SK-N-SH (cell line): ENCODE results near the gene ING1. TPM values are rescaled to one million over a fixed set of nuclear protein-coding genes. Genes with fewer than 3 reads are reported as not detected.

Experiments
- CTCF ChIA-PET: fragments of 300-600, 350-600 bp; formaldehyde crosslinking; extraction: SDS; loops from one replicate; lab custom pipeline; 2021; lab: Yijun Ruan, JAX
- POLR2A ChIA-PET: fragments of 350-600 bp; sonication (Branson Sonifier 250); formaldehyde crosslinking; extraction: SDS; loops from one replicate; lab custom pipeline; 2020; ENCODE audit warnings: antibody characterized with exemption, inconsistent platforms; lab: Yijun Ruan, JAX
- DNase-seq: peaks from one replicate; pipeline ENCODE4 v3.0.0; 2012
- H2AFZ ChIP-seq: fragments of 200-600 bp; sonication (generic); 2 replicates; pipeline ENCODE4 v1.8.1; 2016; ENCODE audit warnings: antibody characterized with exemption, mild to moderate bottlenecking, low read depth
- H3F3A ChIP-seq: fragments of 200-600 bp; sonication (generic); replicated peaks from 2 replicates; pipeline ENCODE3; 2016; ENCODE audit warnings: antibody characterized with exemption, mild to moderate bottlenecking; ENCODE audit not compliant: insufficient read depth
- H3K27ac ChIP-seq, 2 experiments: fragments of 200-500 bp in 1 of 2; fragments of 200-600 bp in 1 of 2; sonication (Bioruptor generic) in 1 of 2; sonication (generic), shearing (Covaris generic) in 1 of 2; 2 replicates each; pipeline versions ENCODE4 v1.5.1 to v1.6.1; 2014 to 2016; ENCODE audit warnings: low read depth in 2 of 2, inconsistent platforms in 1 of 2, low read length in 1 of 2, mild to moderate bottlenecking in 1 of 2, mixed read lengths in 1 of 2
- H3K27me3 ChIP-seq: fragments of 200-600 bp; sonication (generic), shearing (Covaris generic); 2 replicates; pipeline ENCODE4 v1.6.1; 2016; ENCODE audit warnings: mixed run types; ENCODE audit not compliant: insufficient read depth
- H3K36me3 ChIP-seq, 2 experiments: fragments of 200-500 bp in 1 of 2; fragments of 200-600 bp in 1 of 2; sonication (Bioruptor generic) in 1 of 2; sonication (generic) in 1 of 2; replicated peaks in 1 of 2; 2 replicates each; pipeline versions ENCODE3 to v1.5.1; 2014 to 2016; ENCODE audit warnings: low read length in 1 of 2, mild to moderate bottlenecking in 1 of 2; ENCODE audit not compliant: insufficient read depth in 2 of 2, control insufficient read depth in 1 of 2
- H3K4me1 ChIP-seq, 2 experiments: fragments of 200-500 bp in 1 of 2; fragments of 200-600 bp in 1 of 2; sonication (Bioruptor generic) in 1 of 2; sonication (generic), shearing (Covaris generic) in 1 of 2; 2 replicates each; pipeline versions ENCODE4 v1.5.1 to v1.6.1; 2014 to 2016; ENCODE audit warnings: low read depth in 1 of 2, low read length in 1 of 2, mixed run types in 1 of 2; ENCODE audit not compliant: insufficient read depth in 2 of 2, control insufficient read depth in 1 of 2
- H3K4me2 ChIP-seq: fragments of 200-600 bp; sonication (generic), shearing (Covaris generic); 2 replicates; pipeline ENCODE4 v1.6.1; 2017; ENCODE audit warnings: mixed run types
- H3K4me3 ChIP-seq, 2 experiments: fragments of 200-500 bp in 1 of 2; fragments of 200-600 bp in 1 of 2; sonication (Bioruptor generic) in 1 of 2; sonication (generic), shearing (Covaris generic) in 1 of 2; 2 replicates each; pipeline versions ENCODE4 v1.5.1 to v1.8.1; 2014 to 2016; ENCODE audit warnings: low read depth in 2 of 2, inconsistent platforms in 1 of 2, low read length in 1 of 2, mild to moderate bottlenecking in 1 of 2, mixed read lengths in 1 of 2, moderate library complexity in 1 of 2
- H3K79me2 ChIP-seq: fragments of 200-600 bp; sonication (generic); 2 replicates; pipeline ENCODE4 v1.8.1; 2017; ENCODE audit warnings: mild to moderate bottlenecking; ENCODE audit not compliant: insufficient read depth
- H3K9ac ChIP-seq: fragments of 200-600 bp; sonication (generic); 2 replicates; pipeline ENCODE4 v1.6.1; 2017; ENCODE audit warnings: mixed run types
- H3K9me2 ChIP-seq: fragments of 200-600 bp; sonication (generic); 2 replicates; pipeline ENCODE4 v1.6.1; 2017; ENCODE audit warnings: mixed run types
- H3K9me3 ChIP-seq: fragments of 200-600 bp; sonication (generic); 2 replicates; pipeline ENCODE4 v1.6.1; 2017; ENCODE audit warnings: mixed run types, mild to moderate bottlenecking, moderate library complexity
- H4K20me1 ChIP-seq: fragments of 200-600 bp; sonication (generic); 2 replicates; pipeline ENCODE4 v1.6.1; 2017; ENCODE audit warnings: mild to moderate bottlenecking, mixed run types; ENCODE audit not compliant: insufficient read depth
- CHD2 ChIP-seq: fragments of 150-350 bp; IDR thresholded peaks from 2 replicates; pipeline ENCODE4 v1.6.1; 2018; ENCODE audit warnings: low read length; ENCODE audit not compliant: partially characterized antibody
- CTCF ChIP-seq: fragments of 200-600 bp; sonication (generic); IDR thresholded peaks from 2 replicates; pipeline ENCODE4 v1.6.1; 2017; ENCODE audit warnings: antibody characterized with exemption, mild to moderate bottlenecking, moderate library complexity
- ELF1 ChIP-seq: IDR thresholded peaks from 2 replicates; pipeline ENCODE4 v1.4.0; 2012
- GABPA ChIP-seq: IDR thresholded peaks from 2 replicates; pipeline ENCODE4 v1.4.0; 2012; ENCODE audit warnings: low read depth, mild to moderate bottlenecking
- GATA2 ChIP-seq: sonication (generic); formaldehyde crosslinking; IDR thresholded peaks from 2 replicates; pipeline ENCODE4 v1.5.0; 2020; ENCODE audit warnings: mild to moderate bottlenecking, missing genetic modification reagents
- JUND ChIP-seq: IDR thresholded peaks from 2 replicates; pipeline ENCODE4 v1.4.0; 2012
- MAX ChIP-seq: IDR thresholded peaks from 2 replicates; pipeline ENCODE4 v1.4.0; 2012; ENCODE audit warnings: low read depth
- MEF2A ChIP-seq: IDR thresholded peaks from 2 replicates; pipeline ENCODE4 v1.4.0; 2012; ENCODE audit warnings: low read depth, borderline replicate concordance
- MXI1 ChIP-seq: IDR thresholded peaks from 2 replicates; pipeline ENCODE4 v1.6.1; 2012; ENCODE audit warnings: mild to moderate bottlenecking, low read depth, low read length, improper control_type of control experiment
- NFIC ChIP-seq: IDR thresholded peaks from 2 replicates; pipeline ENCODE4 v1.4.0; 2012; ENCODE audit warnings: borderline replicate concordance
- NRF1 ChIP-seq: IDR thresholded peaks from 2 replicates; pipeline ENCODE4 v1.6.1; 2012; ENCODE audit warnings: low read depth, mild to moderate bottlenecking, low read length
- POLR2AphosphoS5 ChIP-seq: IDR thresholded peaks from 2 replicates; pipeline ENCODE4 v1.6.1; 2012; ENCODE audit warnings: low read depth, low read length
- RCOR1 ChIP-seq: fragments of 150-350 bp; IDR thresholded peaks from 2 replicates; pipeline ENCODE4 v1.6.1; 2017; ENCODE audit warnings: antibody characterized with exemption, low read length
- SIN3A ChIP-seq: IDR thresholded peaks from 2 replicates; pipeline ENCODE4 v1.6.1; 2012; ENCODE audit warnings: low read depth, mild to moderate bottlenecking, low read length, moderate library complexity, borderline replicate concordance
- TAF1 ChIP-seq: IDR thresholded peaks from 2 replicates; pipeline ENCODE4 v1.6.1; 2012; ENCODE audit warnings: low read depth, mild to moderate bottlenecking, low read length, moderate library complexity, borderline replicate concordance
- TCF12 ChIP-seq: IDR thresholded peaks from 2 replicates; pipeline ENCODE4 v1.4.0; 2012
- WGBS: methylation state at CpG from one replicate; pipeline ENCODE4 v1.1.6; 2017; ENCODE audit warnings: low lambda C conversion rate; 5-methylcytosine and 5-hydroxymethylcytosine counted together
- polyA plus RNA-seq, 3 experiments: library from polyadenylated mRNA; depleted of rRNA; stranded (reverse); fragments of >200 nt; gene quantifications; 2 replicates each; pipeline ENCODE4 v1.2.3, GENCODE V29; 2012
- TF ChIP-seq, protein P1 (sequence below): IDR thresholded peaks from 2 replicates; pipeline ENCODE4 v1.6.1; 2012; ENCODE audit warnings: mild to moderate bottlenecking, low read depth, low read length, moderate library complexity
- TF ChIP-seq, protein P2 (sequence below): fragments of 150-350 bp; IDR thresholded peaks from 2 replicates; pipeline ENCODE4 v1.6.1; 2016; ENCODE audit warnings: mild to moderate bottlenecking, low read depth, low read length
- TF ChIP-seq, protein P3 (sequence below): IDR thresholded peaks from 2 replicates; pipeline ENCODE4; 2012

Gene ING1
- polyA plus RNA-seq, 1 of the 3 experiments (the other 2 are of a cell fraction): 25.4 TPM

- TF ChIP-seq NFIC (no peak), POLR2AphosphoS5 (peak; percentile 90), GATA2 (no peak), TAF1 (peak; percentile 61; the same call in 1 of the 2 replicates), GABPA (peak; percentile 77), MXI1 (peak; percentile 69), TCF12 (no peak)
- TF ChIP-seq, all 33 proteins: peak for 10
Observed at GRCh38 chr13:110712081-110712848, 1.2 kb upstream of the ING1 start (continued).

- peak overlapping the region; percentile 97 to 99 for H3K4me3 ChIP-seq
- DNase-seq: peak; percentile 94
- peak overlapping the region; percentile 100 for H3K9ac ChIP-seq
- H3K4me1 ChIP-seq: peaks cover 3 to 6% of the 10 kb centered on the region in 2 experiments; a peak in 3 of 4 replicates
- CTCF ChIA-PET: interaction anchor here (1.0 to 1.8 kb wide), 3 partner anchors 30 to 257 kb away, joined by 3 to 6 read pairs (median 4); no protein-coding TSS in a partner anchor
- peak overlapping the region; percentile 97 for H3K4me2 ChIP-seq
- peaks cover 51% of the 10 kb centered on the region for H3K79me2 ChIP-seq
- no peaks in the 10 kb centered on the region for H3K27me3 ChIP-seq
- H3K27ac ChIP-seq: peak overlapping the region; percentile 100
- POLR2A ChIA-PET: interaction anchor here (1.2 to 1.3 kb wide), 4 partner anchors 10 to 205 kb away, joined by 3 to 4 read pairs (median 4); partner anchors contain the start of gene ANKRD10
- H3K9me2 ChIP-seq: no peaks in the 10 kb centered on the region
- H3K36me3 ChIP-seq: no peaks in the 10 kb centered on the region
- H4K20me1 ChIP-seq: peaks cover 23% of the 10 kb centered on the region
- 0% methylated on average over 5 of the region's 68 CpGs for WGBS
- peaks cover 15% of the 10 kb centered on the region for H3F3A ChIP-seq
- no peaks in the 10 kb centered on the region for H3K9me3 ChIP-seq
- H2AFZ ChIP-seq: 0 out of 2 replicates have a peak overlapping the region, but pooled peaks have one; percentile 56
- peak; percentile 75; the same call in 1 of the 2 replicates for TF ChIP-seq TAF1
- TF ChIP-seq RCOR1: no peak
- peak; percentile 41; the same call in 1 of the 2 replicates for TF ChIP-seq MAX
- peak; percentile 97 for TF ChIP-seq NRF1
- TF ChIP-seq JUND: no peak
- peak; percentile 78; the same call in 1 of the 2 replicates for TF ChIP-seq MXI1
- TF ChIP-seq CTCF: no peak
- TF ChIP-seq, protein P1, sequence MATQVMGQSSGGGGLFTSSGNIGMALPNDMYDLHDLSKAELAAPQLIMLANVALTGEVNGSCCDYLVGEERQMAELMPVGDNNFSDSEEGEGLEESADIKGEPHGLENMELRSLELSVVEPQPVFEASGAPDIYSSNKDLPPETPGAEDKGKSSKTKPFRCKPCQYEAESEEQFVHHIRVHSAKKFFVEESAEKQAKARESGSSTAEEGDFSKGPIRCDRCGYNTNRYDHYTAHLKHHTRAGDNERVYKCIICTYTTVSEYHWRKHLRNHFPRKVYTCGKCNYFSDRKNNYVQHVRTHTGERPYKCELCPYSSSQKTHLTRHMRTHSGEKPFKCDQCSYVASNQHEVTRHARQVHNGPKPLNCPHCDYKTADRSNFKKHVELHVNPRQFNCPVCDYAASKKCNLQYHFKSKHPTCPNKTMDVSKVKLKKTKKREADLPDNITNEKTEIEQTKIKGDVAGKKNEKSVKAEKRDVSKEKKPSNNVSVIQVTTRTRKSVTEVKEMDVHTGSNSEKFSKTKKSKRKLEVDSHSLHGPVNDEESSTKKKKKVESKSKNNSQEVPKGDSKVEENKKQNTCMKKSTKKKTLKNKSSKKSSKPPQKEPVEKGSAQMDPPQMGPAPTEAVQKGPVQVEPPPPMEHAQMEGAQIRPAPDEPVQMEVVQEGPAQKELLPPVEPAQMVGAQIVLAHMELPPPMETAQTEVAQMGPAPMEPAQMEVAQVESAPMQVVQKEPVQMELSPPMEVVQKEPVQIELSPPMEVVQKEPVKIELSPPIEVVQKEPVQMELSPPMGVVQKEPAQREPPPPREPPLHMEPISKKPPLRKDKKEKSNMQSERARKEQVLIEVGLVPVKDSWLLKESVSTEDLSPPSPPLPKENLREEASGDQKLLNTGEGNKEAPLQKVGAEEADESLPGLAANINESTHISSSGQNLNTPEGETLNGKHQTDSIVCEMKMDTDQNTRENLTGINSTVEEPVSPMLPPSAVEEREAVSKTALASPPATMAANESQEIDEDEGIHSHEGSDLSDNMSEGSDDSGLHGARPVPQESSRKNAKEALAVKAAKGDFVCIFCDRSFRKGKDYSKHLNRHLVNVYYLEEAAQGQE: no peak
- peak; percentile 71 for TF ChIP-seq GABPA
- TF ChIP-seq SIN3A: peak; percentile 80; the same call in 1 of the 2 replicates
- TF ChIP-seq, protein P2, sequence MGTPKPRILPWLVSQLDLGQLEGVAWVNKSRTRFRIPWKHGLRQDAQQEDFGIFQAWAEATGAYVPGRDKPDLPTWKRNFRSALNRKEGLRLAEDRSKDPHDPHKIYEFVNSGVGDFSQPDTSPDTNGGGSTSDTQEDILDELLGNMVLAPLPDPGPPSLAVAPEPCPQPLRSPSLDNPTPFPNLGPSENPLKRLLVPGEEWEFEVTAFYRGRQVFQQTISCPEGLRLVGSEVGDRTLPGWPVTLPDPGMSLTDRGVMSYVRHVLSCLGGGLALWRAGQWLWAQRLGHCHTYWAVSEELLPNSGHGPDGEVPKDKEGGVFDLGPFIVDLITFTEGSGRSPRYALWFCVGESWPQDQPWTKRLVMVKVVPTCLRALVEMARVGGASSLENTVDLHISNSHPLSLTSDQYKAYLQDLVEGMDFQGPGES: peak; percentile 89
- TF ChIP-seq, protein P3, sequence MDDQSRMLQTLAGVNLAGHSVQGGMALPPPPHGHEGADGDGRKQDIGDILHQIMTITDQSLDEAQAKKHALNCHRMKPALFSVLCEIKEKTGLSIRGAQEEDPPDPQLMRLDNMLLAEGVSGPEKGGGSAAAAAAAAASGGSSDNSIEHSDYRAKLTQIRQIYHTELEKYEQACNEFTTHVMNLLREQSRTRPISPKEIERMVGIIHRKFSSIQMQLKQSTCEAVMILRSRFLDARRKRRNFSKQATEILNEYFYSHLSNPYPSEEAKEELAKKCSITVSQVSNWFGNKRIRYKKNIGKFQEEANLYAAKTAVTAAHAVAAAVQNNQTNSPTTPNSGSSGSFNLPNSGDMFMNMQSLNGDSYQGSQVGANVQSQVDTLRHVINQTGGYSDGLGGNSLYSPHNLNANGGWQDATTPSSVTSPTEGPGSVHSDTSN: peak; percentile 99
- TF ChIP-seq CHD2: peak; percentile 65
- peak; percentile 84 for TF ChIP-seq ELF1
- peak; percentile 95 for TF ChIP-seq POLR2AphosphoS5
- no peak for TF ChIP-seq MEF2A
Observed at GRCh38 chr13:110712849-110713641, 455 bp upstream of the ING1 start.
